ENCODE results near the gene TTLL12.
A peak's percentile ranks its signal among the peaks of the same experiment; 100 is the strongest.
"Not testable (repeated sequence)": the region's sequence is repeated elsewhere in the genome, so short reads cannot be mapped to it uniquely, and the experiment has no call there.

TTLL12 gene

DNA sequence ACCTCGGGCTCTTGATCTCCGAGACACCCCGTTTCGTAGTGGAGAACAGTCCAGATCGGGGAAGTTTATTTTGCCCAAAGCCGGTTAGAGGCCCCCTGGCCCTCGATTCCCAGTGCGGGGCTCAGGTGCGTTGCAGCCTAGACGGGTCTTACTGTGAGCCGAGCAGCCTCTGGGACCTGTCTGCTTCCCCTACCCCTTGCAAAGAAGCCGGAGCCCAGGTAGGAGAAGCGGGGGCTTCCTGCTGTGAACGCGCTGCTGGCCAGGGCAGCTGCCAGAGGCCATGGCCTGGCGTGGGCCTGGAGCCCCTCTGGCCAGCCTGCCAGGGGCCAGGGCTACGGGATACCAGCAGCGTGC is 35.0 kb downstream of the TTLL12 start:
- DNase-seq = no peak

DNA sequence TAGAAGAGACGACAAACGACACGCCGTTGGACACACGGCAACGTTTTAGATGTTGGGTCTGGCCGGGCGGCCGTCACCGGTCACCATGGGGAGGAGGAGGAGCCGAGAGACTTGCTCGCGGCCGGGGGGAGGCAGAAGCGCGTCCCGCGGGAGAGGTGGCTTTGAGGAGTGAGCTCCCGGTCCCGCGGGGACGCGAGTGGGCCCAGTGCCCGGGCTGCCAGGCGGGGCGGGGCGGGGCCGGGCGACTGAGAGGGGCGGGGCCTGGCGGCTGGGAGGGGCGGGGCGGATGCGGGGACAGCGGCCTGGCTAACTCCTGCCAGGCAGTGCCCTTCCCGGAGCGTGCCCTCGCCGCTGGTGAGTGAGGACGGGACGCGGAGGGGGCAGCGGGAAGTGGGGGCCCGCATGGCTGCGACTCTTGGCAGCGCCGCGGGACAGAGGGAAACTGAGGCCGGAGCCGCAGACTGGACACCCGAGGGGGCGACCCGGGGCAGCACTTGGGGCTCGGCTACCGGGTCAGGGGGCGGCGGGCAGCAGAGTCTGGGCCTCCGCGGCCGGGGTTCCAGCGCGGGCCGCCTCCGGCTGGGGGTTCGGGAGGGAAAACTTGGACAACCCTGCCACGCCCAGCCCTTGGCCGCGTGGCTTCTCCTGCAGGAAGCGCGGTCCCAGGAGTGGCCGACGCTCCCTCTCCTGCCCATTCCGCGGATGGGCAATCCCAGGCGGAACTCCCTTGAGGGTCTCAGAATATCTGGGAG is 35.5 kb downstream of the TTLL12 start, which contains the start of gene TSPO:
Gene TSPO, plus strand, starts transcription at position 309 of the 752 bp plus-strand sequence. CDS start 7,680 bp downstream, outside the sequence.
- peak; percentile 53 to 71 for DNase-seq

- DNase-seq = no peak
These were observed 36.2 kb downstream of the TTLL12 start for GRCh38 chr22:43150731-43151206.

DNA sequence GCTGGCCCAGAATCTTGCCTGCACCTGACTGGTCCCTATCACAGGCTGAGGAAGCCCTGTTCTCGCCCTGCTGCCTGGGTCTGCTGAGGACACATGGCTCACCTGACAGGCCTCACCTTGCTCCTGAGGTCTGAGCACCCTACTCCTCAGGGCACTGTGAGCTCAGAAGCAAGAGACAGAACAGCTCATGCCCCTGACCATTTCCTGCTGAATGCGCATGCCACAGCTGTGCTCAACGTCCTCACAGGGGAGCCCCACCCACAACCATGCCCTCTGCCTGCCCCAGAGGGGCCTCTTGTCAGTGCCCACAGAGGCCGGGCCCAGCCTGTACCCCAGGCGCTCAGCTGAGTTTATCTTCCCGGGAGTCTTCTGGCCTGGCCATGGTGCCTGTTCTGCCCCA is 38.4 kb downstream of the TTLL12 start:
- DNase-seq = peak in 1 of 2 donors; percentile 39

DNA sequence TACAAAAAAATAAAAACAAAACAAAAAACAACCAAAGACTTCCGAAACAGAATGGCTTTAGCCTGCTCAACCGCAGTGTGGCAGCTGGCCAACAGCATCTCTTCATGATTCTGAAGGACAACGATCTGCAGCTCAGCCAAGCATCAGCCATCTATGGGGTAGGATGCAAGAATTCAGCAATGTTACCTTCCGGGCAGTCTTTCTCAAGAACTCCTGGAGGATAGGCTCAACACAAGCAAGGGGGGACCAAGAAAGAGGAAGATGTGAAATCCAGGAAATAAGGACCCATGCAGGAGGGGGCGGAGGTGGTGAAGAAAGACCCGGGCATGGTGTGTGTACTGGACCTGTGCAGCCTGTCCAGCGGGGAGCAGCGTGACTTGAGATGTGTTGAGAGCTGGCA is 39.1 kb downstream of the TTLL12 start:
- DNase-seq = peak in 1 of 2 donors; percentile 24

GRCh38 chr22:43146332-43146731 is 40.6 kb downstream of the TTLL12 start:
- DNase-seq = peak in 1 of 2 donors; percentile 53

DNA sequence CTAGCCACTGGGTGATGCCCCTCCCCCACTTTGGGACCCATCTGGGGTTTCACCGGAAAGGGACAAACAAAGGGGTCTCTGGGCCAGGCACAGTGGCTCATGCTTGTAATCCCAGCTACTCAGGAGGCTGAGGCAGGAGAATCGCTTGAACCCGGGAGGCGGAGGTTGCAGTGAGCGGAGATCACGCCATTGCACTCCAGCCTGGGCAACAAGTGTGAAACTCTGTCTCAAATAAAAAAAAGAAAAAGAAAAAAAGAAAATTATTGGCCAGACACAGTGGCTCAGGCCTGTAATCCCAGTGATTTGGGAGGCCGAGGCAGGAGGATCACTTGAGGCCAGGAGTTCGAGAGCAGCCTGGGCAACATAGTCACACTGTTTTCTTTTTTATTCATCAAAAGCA is 41.6 kb downstream of the TTLL12 start:
- DNase-seq = not testable (repeated sequence)

- no peak for DNase-seq
These were observed 42.0 kb downstream of the TTLL12 start for GRCh38 chr22:43144949-43145348.

DNA sequence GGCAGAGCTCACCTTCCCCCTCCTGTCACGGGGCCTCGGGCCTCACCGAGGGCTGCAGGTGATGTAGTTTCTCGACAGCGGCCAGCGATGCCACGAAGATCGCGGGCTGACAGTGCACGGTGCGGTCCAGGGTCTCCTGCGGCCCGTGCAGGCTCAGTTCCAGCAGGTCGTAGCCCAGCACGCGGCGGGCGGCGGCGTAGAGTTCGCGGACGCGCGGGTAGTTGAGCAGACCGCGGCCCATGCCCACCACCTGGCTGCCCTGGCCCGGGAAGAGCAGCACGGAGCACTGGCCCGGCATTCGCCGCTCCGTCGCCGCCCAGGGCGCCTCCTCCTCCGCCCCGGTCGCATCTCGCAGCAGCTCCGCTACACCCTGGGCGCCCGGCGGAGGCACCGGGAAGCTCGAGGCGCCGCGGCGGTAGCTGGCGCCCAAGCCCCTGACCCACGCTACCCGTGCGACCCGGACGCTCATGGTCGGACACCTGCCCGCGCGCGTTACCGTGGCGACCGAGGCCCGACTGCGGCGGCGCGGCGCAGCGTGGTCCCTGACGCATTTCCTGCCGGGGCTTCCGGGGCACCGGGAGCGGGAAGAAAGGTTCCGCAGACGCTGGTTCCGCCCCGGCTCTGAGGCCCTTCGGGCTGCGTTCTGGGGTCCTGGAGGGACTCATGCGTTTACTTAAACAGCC is 43.9 kb downstream of the TTLL12 start, which contains the start of gene MCAT:
Gene MCAT, minus strand, starts transcription at position 519 of the 683 bp plus-strand sequence. Its CDS starts 50 bp downstream, at position 469.
- peak; percentile 79 to 84 for DNase-seq

DNA sequence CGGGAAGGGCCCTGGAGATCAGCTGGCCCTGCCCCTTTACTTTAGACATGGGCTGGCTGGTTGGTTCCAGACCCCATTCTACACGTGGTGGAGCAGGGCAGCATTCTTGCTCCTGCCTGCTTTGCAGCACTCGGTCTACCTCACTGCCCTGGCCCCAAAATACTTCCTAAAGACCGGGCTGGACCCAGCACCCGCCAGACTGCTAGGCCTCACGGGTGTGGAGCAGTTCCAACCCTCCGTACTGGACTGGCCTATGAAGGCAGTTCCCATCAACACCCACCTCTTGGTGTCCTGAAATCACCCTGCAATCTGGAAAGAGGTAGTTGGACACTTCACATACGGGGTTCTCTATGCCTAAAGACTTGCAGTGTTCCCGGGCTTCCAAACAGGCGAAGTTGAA is 50.1 kb downstream of the TTLL12 start:
- no peak for DNase-seq

GRCh38 chr22:43136255-43136654 is 50.7 kb downstream of the TTLL12 start:
- peak; percentile 35 to 47 for DNase-seq

DNA sequence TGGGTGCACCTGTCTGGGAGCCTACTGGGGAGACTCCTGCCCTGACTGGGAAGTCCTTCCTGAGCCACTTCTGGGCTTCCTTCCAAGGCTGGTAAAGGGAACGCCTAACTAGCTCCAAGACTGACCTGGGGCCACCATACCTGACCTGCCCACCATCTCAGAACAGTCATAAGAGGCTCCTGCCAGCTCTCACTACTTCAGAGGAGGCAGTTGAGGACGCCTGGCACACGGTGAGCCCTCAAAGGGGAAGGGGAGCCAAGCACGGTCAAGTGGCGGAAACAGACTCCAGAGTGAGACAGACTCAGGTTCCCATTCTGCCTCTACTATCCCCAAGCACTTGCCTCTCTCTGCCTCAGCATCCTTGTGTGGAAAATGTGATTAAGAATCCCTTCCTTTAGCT is 51.4 kb downstream of the TTLL12 start:
- DNase-seq = no peak

DNA sequence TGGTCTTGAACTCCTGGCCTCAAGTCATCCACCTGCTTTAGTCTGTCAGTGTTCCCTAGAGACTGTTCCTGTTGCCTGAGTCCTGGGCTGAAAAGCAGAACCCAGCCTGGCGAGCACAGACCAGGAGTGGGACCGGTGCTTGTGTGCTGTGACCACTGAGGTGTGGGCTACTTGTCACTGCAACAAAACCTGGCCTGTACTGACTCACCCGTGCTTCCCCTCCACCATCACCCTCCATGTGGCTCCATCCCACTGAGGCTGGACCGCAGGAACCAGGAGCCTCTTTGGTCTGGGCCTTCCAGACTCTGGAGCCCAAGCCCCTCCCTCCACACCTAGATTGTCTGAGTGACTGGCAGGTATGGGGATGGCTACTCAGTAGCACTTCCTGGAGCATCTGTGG is 52.4 kb downstream of the TTLL12 start:
- DNase-seq = no peak

- DNase-seq = no peak
These were observed 53.5 kb downstream of the TTLL12 start for GRCh38 chr22:43133401-43133800.

- DNase-seq = no peak
These were observed 55.0 kb downstream of the TTLL12 start for GRCh38 chr22:43131773-43132501.

GRCh38 chr22:43129426-43130425 is 57.2 kb downstream of the TTLL12 start:
- DNase-seq = no peak

- no peak for DNase-seq
These were observed 58.0 kb downstream of the TTLL12 start for GRCh38 chr22:43128928-43129424.

GRCh38 chr22:43128116-43128515 is 58.8 kb downstream of the TTLL12 start:
- no peak for DNase-seq

DNA sequence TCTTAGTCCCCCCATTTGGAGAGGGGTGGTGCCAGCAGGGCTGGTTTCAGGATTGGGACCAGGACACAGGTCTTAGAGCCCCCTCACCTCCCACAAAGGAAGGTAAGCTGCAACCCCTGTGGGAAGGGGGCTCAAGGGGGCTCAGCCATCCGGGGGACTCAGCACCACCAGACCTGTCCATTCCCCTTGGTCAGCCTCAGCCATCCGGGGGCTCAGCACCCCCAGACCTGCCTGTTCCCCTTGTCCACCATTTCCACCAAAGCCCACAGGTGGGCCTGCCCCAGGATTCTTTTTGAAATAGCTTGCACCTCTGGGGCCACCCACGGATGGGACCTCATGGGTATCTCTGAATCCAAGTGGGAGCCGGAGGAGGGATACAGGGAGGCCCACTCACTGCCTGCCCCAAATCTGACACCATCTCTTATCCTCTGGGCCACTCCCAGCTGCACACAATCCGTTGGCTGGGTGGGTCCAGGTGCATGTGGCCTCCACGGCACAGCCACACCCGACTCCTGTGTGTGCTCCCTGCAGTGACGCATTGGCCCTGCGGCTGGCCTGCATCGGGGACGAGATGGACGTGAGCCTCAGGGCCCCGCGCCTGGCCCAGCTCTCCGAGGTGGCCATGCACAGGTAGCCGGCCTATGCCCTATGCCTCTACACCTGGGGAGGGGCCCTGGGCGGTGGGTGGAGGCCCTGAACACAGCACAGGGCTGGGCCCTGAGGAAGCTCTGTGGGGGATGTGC is 59.6 kb downstream of the TTLL12 start:
- no peak for DNase-seq

GRCh38 chr22:43126501-43127165 is 60.3 kb downstream of the TTLL12 start:
- no peak for DNase-seq

Data from CD4-positive, alpha-beta T cell treated with Interleukin-4 for 1 hour (primary cell).